Progenitor cell of endocrine pancreas (in vitro differentiated cells): ENCODE results near the gene RAPGEF3. TPM values are rescaled to one million over a fixed set of nuclear protein-coding genes. Genes with fewer than 3 reads are reported as not detected.

Experiments used
- DNase-seq: peaks from one replicate; pipeline ENCODE4 v3.0.0; 2021; ENCODE audit warnings: low spot score; ENCODE audit not compliant: unreplicated experiment
- H3K27ac Mint-ChIP-seq: 2 replicates; pipeline ENCODE4 v1.8.0; 2021; ENCODE audit warnings: mild to moderate bottlenecking, moderate library complexity, mixed read lengths
- H3K27me3 Mint-ChIP-seq: 2 replicates; pipeline ENCODE4 v1.8.0; 2021; ENCODE audit warnings: mixed read lengths
- H3K36me3 Mint-ChIP-seq: 2 replicates; pipeline ENCODE4 v1.8.0; 2022; ENCODE audit warnings: mixed read lengths; ENCODE audit not compliant: insufficient read depth
- H3K4me1 Mint-ChIP-seq: 2 replicates; pipeline ENCODE4 v1.8.0; 2021; ENCODE audit warnings: low read depth, mixed read lengths
- H3K4me3 Mint-ChIP-seq: 2 replicates; pipeline ENCODE4 v1.8.0; 2021; ENCODE audit warnings: low read depth, mild to moderate bottlenecking, moderate library complexity, mixed read lengths
- H3K9me3 Mint-ChIP-seq: 2 replicates; pipeline ENCODE4 v1.8.0; 2021; ENCODE audit warnings: low read depth, mixed read lengths
- CTCF ChIP-seq: fragments of 200-600 bp; sonication (generic); IDR thresholded peaks from one replicate; pipeline ENCODE4 v1.5.0; 2021; ENCODE audit warnings: antibody characterized with exemption, mild to moderate bottlenecking; ENCODE audit not compliant: unreplicated experiment
- total RNA-seq: library from RNA; stranded (reverse); gene quantifications from 2 replicates; pipeline ENCODE4 v1.2.1, GENCODE V29; 2021

Gene RAPGEF3
- total RNA-seq, 1 donor from 2014 or later, result 1.7 TPM

GRCh38 chr12:47773858-47774580 is 15.3 kb upstream of the RAPGEF3 start:
- Mint-ChIP-seq H3K4me3 (peak overlapping the region; percentile 88), H3K27me3 (peaks cover 4% of the 10 kb centered on the region), H3K36me3 (no peaks in the 10 kb centered on the region), H3K4me1 (peaks cover 8% of the 10 kb centered on the region), H3K27ac (peak overlapping the region; percentile 86), H3K9me3 (no peaks in the 10 kb centered on the region)
- no peak for TF ChIP-seq CTCF
- DNase-seq, result no peak

- Mint-ChIP-seq H3K9me3 (no peaks in the 10 kb centered on the region), H3K27me3 (peaks cover 4% of the 10 kb centered on the region), H3K4me3 (peak within 1 kb of the TSS; percentile 88), H3K4me1 (peaks cover 7% of the 10 kb centered on the region), H3K36me3 (no peaks in the 10 kb centered on the region), H3K27ac (peak within 1 kb of the TSS; percentile 86)
- TF ChIP-seq CTCF, result peak; percentile 41
- DNase-seq, result peak; percentile 71
These were observed 14.6 kb upstream of the RAPGEF3 start, which contains the start of gene SLC48A1 for GRCh38 chr12:47773062-47773857. TSS of gene SLC48A1 (plus strand) at chr12:47773238. CDS start at chr12:47773305, 67 bp downstream.

DNA sequence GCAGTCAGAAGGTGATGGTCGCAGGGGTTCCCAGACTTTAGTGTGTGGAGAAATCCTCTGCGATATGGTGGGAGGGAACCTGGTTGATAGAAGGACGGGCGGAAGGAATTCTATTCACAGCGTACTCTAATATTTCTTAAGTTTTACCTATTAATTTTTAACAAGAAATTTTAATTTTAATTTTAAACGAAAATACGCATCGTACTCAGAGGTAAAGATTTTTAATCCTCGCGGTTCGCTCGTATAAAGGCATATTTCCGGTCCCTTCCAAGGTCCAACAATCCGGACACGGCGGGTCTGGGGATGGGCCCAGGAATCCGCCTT is 14.0 kb upstream of the RAPGEF3 start:
- Mint-ChIP-seq H3K27me3 (peaks cover 4% of the 10 kb centered on the region), H3K27ac (peak overlapping the region; percentile 86), H3K9me3 (no peaks in the 10 kb centered on the region), H3K4me1 (peaks cover 7% of the 10 kb centered on the region), H3K36me3 (no peaks in the 10 kb centered on the region), H3K4me3 (peak overlapping the region; percentile 83)
- TF ChIP-seq CTCF, result no peak
- DNase-seq, result no peak

DNA sequence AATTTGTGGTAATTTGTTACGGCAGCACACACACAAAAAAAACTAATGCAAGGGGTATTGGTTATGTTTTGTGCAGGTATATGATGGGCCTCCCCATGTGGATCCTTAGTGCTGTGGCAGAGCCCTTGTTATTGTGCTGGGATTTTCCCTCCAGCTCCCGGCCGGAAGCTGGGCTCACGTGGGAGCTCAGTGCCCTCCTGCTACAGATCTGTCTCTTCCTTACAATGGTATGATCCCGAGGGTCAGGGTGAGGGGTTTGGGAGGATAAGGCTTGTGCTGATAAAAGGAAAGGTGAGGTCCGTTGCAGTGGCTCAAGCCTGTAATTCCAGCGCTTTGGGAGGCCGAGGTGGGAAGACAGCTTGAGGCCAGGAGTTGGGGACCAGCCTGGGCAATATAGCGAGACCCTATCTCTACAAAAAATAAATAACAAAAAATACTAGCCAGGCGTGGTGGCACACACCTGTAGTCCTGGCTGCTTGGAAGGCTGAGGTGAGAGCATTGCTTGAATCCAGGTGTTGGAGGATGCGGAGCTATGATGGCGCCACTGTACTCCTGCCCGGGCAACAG is 13.5 kb upstream of the RAPGEF3 start:
- Mint-ChIP-seq H3K9me3 (no peaks in the 10 kb centered on the region), H3K4me1 (peaks cover 7% of the 10 kb centered on the region), H3K27me3 (peaks cover 8% of the 10 kb centered on the region), H3K36me3 (no peaks in the 10 kb centered on the region), H3K4me3 (peak overlapping the region; percentile 83), H3K27ac (peak overlapping the region; percentile 86)
- DNase-seq, result no peak
- no peak for TF ChIP-seq CTCF

DNA sequence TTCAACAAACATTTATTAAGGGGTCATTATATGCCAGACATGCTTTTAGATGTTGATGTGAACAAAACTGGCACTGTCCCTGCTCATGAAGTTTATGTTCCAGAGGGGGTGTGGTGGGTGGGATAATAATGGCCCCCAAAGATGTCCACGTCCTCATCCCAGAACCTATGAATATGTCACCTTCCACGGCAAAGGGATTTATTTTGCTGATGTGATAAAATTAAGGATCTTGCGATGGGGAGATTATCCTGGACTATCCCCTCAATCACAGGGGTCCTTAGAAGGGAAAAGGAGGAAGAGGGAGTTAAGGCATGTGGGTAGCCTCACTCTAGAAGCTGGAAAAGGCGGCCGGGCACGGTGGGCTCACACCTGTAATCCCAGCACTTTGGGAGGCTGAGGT is 12.6 kb upstream of the RAPGEF3 start:
- no peak for DNase-seq
- peaks cover 8% of the 10 kb centered on the region for H3K27me3 Mint-ChIP-seq
- H3K9me3 Mint-ChIP-seq, result no peaks in the 10 kb centered on the region
- no peak for TF ChIP-seq CTCF
- H3K4me1 Mint-ChIP-seq, result peaks cover 7% of the 10 kb centered on the region
- H3K4me3 Mint-ChIP-seq, result no peak overlapping the region
- no peaks in the 10 kb centered on the region for H3K36me3 Mint-ChIP-seq
- H3K27ac Mint-ChIP-seq, result no peak overlapping the region
